LNCaP clone FGC (cell line): ENCODE results near the gene IDE.

Experiments used
- DNase-seq: peaks from one replicate; pipeline ENCODE4 v3.0.0-alpha.2; 2011; ENCODE audit warnings: low read depth
- H3K4me3 ChIP-seq: 2 replicates; pipeline ENCODE4 v1.5.1; 2011; ENCODE audit warnings: mild to moderate bottlenecking, low read depth, low read length, control low read depth
- CTCF ChIP-seq: IDR thresholded peaks from 2 replicates; pipeline ENCODE4 v1.5.1; 2012; ENCODE audit warnings: mild to moderate bottlenecking; ENCODE audit not compliant: control insufficient read depth, insufficient read depth; ENCODE audit errors: extremely low read depth

Gene IDE

GRCh38 chr10:92492748-92493240 is 81.1 kb downstream of the IDE start:
- no peak overlapping the region for H3K4me3 ChIP-seq
- no peak for DNase-seq
- no peak for TF ChIP-seq CTCF

GRCh38 chr10:92490387-92490786 is 83.5 kb downstream of the IDE start:
- no peak overlapping the region for H3K4me3 ChIP-seq
- DNase-seq, result no peak
- no peak for TF ChIP-seq CTCF

GRCh38 chr10:92486637-92487036 is 87.3 kb downstream of the IDE start:
- no peak for TF ChIP-seq CTCF
- DNase-seq, result no peak
- H3K4me3 ChIP-seq, result no peak overlapping the region

- no peak for DNase-seq
- H3K4me3 ChIP-seq, result no peak overlapping the region
- no peak for TF ChIP-seq CTCF
Observed at GRCh38 chr10:92483539-92483938, 90.4 kb downstream of the IDE start.

- TF ChIP-seq CTCF, result no peak
- no peak overlapping the region for H3K4me3 ChIP-seq
- no peak for DNase-seq
Observed at GRCh38 chr10:92480413-92480812, 93.5 kb downstream of the IDE start.

- no peak overlapping the region for H3K4me3 ChIP-seq
- DNase-seq, result no peak
- no peak for TF ChIP-seq CTCF
Observed at GRCh38 chr10:92479547-92479946, 94.3 kb downstream of the IDE start.

GRCh38 chr10:92478536-92478935 is 95.4 kb downstream of the IDE start:
- TF ChIP-seq CTCF, result no peak
- no peak overlapping the region for H3K4me3 ChIP-seq
- DNase-seq, result peak; percentile 14
